Neural progenitor cell (in vitro differentiated cells): Measurements from ENCODE around the gene CLRN1.

Experiments used
- CTCF ChIP-seq: fragments of 200-600 bp; sonication (generic); IDR thresholded peaks from 2 replicates; pipeline ENCODE4 v1.5.1; 2017; ENCODE audit warnings: antibody characterized with exemption, mild to moderate bottlenecking
- EZH2 ChIP-seq: fragments of 200-600 bp; sonication (generic); IDR thresholded peaks from 2 replicates; pipeline ENCODE4 v1.6.1; 2017; ENCODE audit warnings: antibody characterized with exemption, mild to moderate bottlenecking, moderate library complexity
- EZH2phosphoT487 ChIP-seq: fragments of 200-600 bp; sonication (generic); IDR thresholded peaks from 2 replicates; pipeline ENCODE4 v1.6.1; 2017; ENCODE audit warnings: antibody characterized with exemption

GRCh38 chr3:151009430-151009829, 36.9 kb upstream of the CLRN1 start:
- TF ChIP-seq EZH2phosphoT487 (no peak), CTCF (no peak), EZH2 (no peak)
